GM12878 (cell line): ENCODE data around the gene CCNDBP1. TPM values are rescaled to one million over a fixed set of nuclear protein-coding genes. Genes with fewer than 3 reads are reported as not detected.

ENCODE experiments used
- ATAC-seq: fragments of 200-7000 bp; cut with Tn5 transposase; 3 replicates; pipeline ENCODE4 v1.9.1; 2020; ENCODE audit warnings: mild to moderate bottlenecking, moderate library complexity
- BruUV-seq: library from RNA; stranded (reverse); fragments of 400-500 nt; replicated peaks from 2 replicates; lab custom pipeline; 2021; lab: Mats Ljungman, UMichigan
- CTCF ChIA-PET: fragments of 300-600 bp; sonication (Branson Sonifier 250); formaldehyde crosslinking; extraction: SDS; loops from one replicate; lab custom pipeline; 2021; ENCODE audit warnings: inconsistent platforms; lab: Yijun Ruan, JAX
- POLR2A ChIA-PET: fragments of 350-600 bp; formaldehyde crosslinking; extraction: SDS; loops from one replicate; lab custom pipeline; 2021; ENCODE audit warnings: inconsistent platforms; lab: Charles Lee
- RAD21 ChIA-PET: fragments of 300-600 bp; sonication (Branson Sonifier 250); formaldehyde crosslinking; loops from one replicate; lab custom pipeline; 2023; ENCODE audit warnings: antibody characterized with exemption; ENCODE audit not compliant: unreplicated experiment; lab: Charles Lee
- SMC1A ChIA-PET: fragments of 300-600 bp; sonication (Branson Sonifier 250); formaldehyde crosslinking; loops from one replicate; lab custom pipeline; 2023; ENCODE audit not compliant: unreplicated experiment, uncharacterized antibody; lab: Charles Lee
- DNase-seq: peaks from one replicate; pipeline ENCODE4 v3.0.0-alpha.2; 2011; ENCODE audit warnings: low read depth, low spot score
- FAIRE-seq: peaks from 3 replicates; lab custom pipeline; 2011; peaks lifted over from hg19 to GRCh38; lab: Jason Lieb, UNC
- H2AFZ ChIP-seq: 2 replicates; pipeline ENCODE4 v1.6.0; 2011; ENCODE audit warnings: low read depth, low read length, control low read depth; ENCODE audit not compliant: control insufficient read depth
- H3K27ac ChIP-seq: 2 replicates; pipeline ENCODE4 v1.5.1; 2011; ENCODE audit warnings: control low read depth; ENCODE audit not compliant: control insufficient read depth, insufficient read depth
- H3K27me3 ChIP-seq, 2 experiments: replicated peaks in 1 of 2; 2 replicates each; pipeline versions ENCODE4 v1.6.0 to v1.6.1; 2011; ENCODE audit warnings: low read length in 1 of 2; ENCODE audit not compliant: control insufficient read depth in 2 of 2, insufficient read depth in 2 of 2
- H3K36me3 ChIP-seq, 2 experiments: 2 replicates each; pipeline ENCODE4 v1.5.1; 2011; ENCODE audit warnings: low read length in 1 of 2; ENCODE audit not compliant: control insufficient read depth in 2 of 2, insufficient read depth in 2 of 2
- H3K4me1 ChIP-seq: 2 replicates; pipeline ENCODE4 v1.6.1; 2011; ENCODE audit warnings: mild to moderate bottlenecking, low read length, moderate library complexity, mixed read lengths; ENCODE audit not compliant: control insufficient read depth, insufficient read depth
- H3K4me2 ChIP-seq: 2 replicates; pipeline ENCODE4 v1.6.0; 2011; ENCODE audit warnings: control low read depth; ENCODE audit not compliant: control insufficient read depth, insufficient read depth
- H3K4me3 ChIP-seq: fragments of 200-600 bp; sonication (generic); 2 replicates; pipeline ENCODE4 v1.5.1; 2016
- H3K79me2 ChIP-seq: 2 replicates; pipeline ENCODE4 v1.6.0; 2011; ENCODE audit warnings: low read length; ENCODE audit not compliant: control insufficient read depth, insufficient read depth
- H3K9ac ChIP-seq: 2 replicates; pipeline ENCODE4 v1.8.0; 2011; ENCODE audit warnings: low read length, control low read depth, mixed read lengths; ENCODE audit not compliant: control insufficient read depth, insufficient read depth
- H3K9me3 ChIP-seq: replicated peaks from 3 replicates; pipeline ENCODE4 v1.5.1; 2011; ENCODE audit warnings: mild to moderate bottlenecking, low read length; ENCODE audit not compliant: control insufficient read depth, insufficient read depth
- H4K20me1 ChIP-seq: 2 replicates; pipeline ENCODE4 v1.6.0; 2011; ENCODE audit not compliant: control insufficient read depth, insufficient read depth
- TCF3 ChIP-seq: IDR thresholded peaks from 2 replicates; pipeline ENCODE4 v1.6.1; 2012; ENCODE audit warnings: low read depth, mild to moderate bottlenecking, low read length, borderline replicate concordance; ENCODE audit not compliant: insufficient read depth
- WGBS: methylation state at CpG from one replicate; pipeline ENCODE4 v1.1.6; 2016; ENCODE audit warnings: low lambda C conversion rate; ENCODE audit not compliant: insufficient replicate concordance, insufficient coverage; ENCODE audit errors: missing lambda C conversion rate; 5-methylcytosine and 5-hydroxymethylcytosine counted together
- in situ Hi-C: fragments of 300-500 bp; cut with MboI; formaldehyde crosslinking; loops from 9 replicates; pipeline ENCODE4 v1.14.3; 2018; ENCODE audit warnings: mixed read lengths
- intact Hi-C: fragments of 100-400 bp; cut with micrococcal nuclease; formaldehyde crosslinking; loops from one replicate; pipeline ENCODE4 v1.14.2; 2022; ENCODE audit not compliant: unreplicated experiment
- polyA plus RNA-seq, 11 experiments: library from polyadenylated mRNA; depleted of rRNA in 4 of 11; unstranded in 6 of 11; stranded (reverse) in 5 of 11; fragments of >200 nt; fragmentation: Nextera tagmentation in 4 of 11; fragmentation: Illumina TruSeq in 1 of 11; extraction: Ambion mirVana in 4 of 11; extraction: Trizol in 1 of 11; gene quantifications; 1 replicate in 1 of 11; 2 replicates in 10 of 11; pipeline versions ENCODE4 v1.2.1 to v1.2.3, GENCODE V29; 2011 to 2016; ENCODE audit warnings: inconsistent platforms in 2 of 11, missing spikeins in 2 of 11, low read depth in 1 of 11
- total RNA-seq, 4 experiments: library from RNA; depleted of rRNA in 3 of 4; stranded (reverse); fragments of >200 nt in 3 of 4; fragmentation: Illumina TruSeq in 1 of 4; extraction: Trizol in 1 of 4; gene quantifications; 2 replicates each; pipeline versions ENCODE4 v1.2.1 to v1.2.3, GENCODE V29; 2013 to 2021
- TF ChIP-seq, protein P1 (sequence below): fragments of 450-650 bp; formaldehyde crosslinking; IDR thresholded peaks from 2 replicates; pipeline ENCODE4 v1.4.0; 2020; ENCODE audit warnings: mild to moderate bottlenecking, moderate library complexity
- TF ChIP-seq, protein P2 (sequence below): IDR thresholded peaks from 2 replicates; pipeline ENCODE4 v1.6.1; 2011; ENCODE audit warnings: borderline replicate concordance, low read depth, mild to moderate bottlenecking, moderate library complexity, mixed read lengths, low read length; ENCODE audit not compliant: insufficient read depth; ENCODE audit errors: extremely low read length

The CCNDBP1 gene
- total and polyA plus RNA-seq, 10 of the 15 experiments (the other 5 are each of a cell fraction or from before 2014, with no cell fraction given) = 30.1 to 86.7 (median 42.2) TPM

DNA sequence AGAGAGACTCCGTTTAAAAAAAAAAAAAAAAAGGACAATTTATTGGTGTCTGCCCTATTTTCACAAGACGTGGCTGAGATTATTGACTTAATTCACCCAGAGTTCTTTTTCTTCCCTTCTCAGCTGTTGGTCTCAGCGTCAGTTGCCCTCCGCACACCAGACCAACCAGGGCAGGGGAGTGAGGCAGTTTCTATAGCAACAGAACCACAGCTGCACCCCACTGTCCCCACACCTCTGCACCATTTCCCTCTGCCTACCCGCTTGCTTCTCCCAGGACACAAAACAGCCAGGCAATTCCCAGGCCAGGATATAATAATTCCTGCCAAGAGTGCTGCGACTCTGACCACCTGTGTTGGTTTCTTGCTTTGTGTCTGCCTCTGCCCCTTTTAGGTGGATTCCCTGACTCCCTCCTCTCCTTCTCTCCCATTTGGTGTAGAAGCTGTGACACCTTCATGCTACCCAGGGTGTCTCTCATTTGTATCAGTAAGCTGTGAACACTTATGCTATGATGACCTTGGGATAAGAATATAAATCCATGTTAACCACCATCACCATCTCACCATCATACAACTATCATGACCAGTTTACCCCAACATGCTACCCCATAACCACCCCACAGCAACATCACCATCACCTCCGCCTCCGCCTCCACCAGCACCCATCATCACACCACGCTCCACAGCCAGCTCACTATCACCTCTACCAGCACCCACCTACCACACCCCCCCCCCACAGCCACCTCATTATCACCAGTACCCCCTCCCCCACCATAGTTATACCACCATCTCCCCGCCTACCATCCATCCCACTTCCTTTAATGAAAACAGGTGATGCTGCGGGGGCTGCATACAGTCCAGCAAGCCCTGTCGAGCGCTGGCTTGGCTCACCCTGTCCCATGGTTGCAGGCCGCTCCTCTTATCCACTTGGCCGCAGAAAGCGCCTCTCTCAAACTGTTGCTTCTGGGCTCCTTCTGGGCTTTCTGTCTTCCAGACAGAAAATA is 35.0 kb downstream of the CCNDBP1 start:
- no peak overlapping the region for H2AFZ ChIP-seq
- ATAC-seq = no peak
- no peak for FAIRE-seq
- no TSS peak for BruUV-seq
- no peaks in the 10 kb centered on the region for H3K36me3 ChIP-seq
- H3K9me3 ChIP-seq = no peaks in the 10 kb centered on the region; the same call in 2 of the 3 replicates
- WGBS = 75% methylated on average over 12 of the region's 16 CpGs
- TF ChIP-seq TCF3 = no peak
- TF ChIP-seq, protein P1, sequence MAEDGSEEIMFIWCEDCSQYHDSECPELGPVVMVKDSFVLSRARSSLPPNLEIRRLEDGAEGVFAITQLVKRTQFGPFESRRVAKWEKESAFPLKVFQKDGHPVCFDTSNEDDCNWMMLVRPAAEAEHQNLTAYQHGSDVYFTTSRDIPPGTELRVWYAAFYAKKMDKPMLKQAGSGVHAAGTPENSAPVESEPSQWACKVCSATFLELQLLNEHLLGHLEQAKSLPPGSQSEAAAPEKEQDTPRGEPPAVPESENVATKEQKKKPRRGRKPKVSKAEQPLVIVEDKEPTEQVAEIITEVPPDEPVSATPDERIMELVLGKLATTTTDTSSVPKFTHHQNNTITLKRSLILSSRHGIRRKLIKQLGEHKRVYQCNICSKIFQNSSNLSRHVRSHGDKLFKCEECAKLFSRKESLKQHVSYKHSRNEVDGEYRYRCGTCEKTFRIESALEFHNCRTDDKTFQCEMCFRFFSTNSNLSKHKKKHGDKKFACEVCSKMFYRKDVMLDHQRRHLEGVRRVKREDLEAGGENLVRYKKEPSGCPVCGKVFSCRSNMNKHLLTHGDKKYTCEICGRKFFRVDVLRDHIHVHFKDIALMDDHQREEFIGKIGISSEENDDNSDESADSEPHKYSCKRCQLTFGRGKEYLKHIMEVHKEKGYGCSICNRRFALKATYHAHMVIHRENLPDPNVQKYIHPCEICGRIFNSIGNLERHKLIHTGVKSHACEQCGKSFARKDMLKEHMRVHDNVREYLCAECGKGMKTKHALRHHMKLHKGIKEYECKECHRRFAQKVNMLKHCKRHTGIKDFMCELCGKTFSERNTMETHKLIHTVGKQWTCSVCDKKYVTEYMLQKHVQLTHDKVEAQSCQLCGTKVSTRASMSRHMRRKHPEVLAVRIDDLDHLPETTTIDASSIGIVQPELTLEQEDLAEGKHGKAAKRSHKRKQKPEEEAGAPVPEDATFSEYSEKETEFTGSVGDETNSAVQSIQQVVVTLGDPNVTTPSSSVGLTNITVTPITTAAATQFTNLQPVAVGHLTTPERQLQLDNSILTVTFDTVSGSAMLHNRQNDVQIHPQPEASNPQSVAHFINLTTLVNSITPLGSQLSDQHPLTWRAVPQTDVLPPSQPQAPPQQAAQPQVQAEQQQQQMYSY (CRISPR knock-in tag) = no peak
- TF ChIP-seq, protein P2, sequence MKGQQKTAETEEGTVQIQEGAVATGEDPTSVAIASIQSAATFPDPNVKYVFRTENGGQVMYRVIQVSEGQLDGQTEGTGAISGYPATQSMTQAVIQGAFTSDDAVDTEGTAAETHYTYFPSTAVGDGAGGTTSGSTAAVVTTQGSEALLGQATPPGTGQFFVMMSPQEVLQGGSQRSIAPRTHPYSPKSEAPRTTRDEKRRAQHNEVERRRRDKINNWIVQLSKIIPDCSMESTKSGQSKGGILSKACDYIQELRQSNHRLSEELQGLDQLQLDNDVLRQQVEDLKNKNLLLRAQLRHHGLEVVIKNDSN = no peak
- in situ Hi-C loops = no loop called here
- no peak for DNase-seq
- H3K27ac ChIP-seq = no peak overlapping the region
- H3K27me3 ChIP-seq = no peaks in the 10 kb centered on the region
- RAD21 ChIA-PET = interaction anchor here (1.1 kb wide), 1 partner anchor 66 kb away, joined by 3 read pairs; no protein-coding TSS in a partner anchor
- H3K79me2 ChIP-seq = no peaks in the 10 kb centered on the region
- H3K4me3 ChIP-seq = no peak overlapping the region
- no peaks in the 10 kb centered on the region for H3K4me1 ChIP-seq
- intact Hi-C loops = no loop called here
- no peak overlapping the region for H3K4me2 ChIP-seq
- H3K9ac ChIP-seq = no peak overlapping the region
- CTCF ChIA-PET = interaction anchor here (1.0 to 2.4 kb wide), 4 partner anchors 16 to 65 kb away, joined by 3 to 7 read pairs (median 5); partner anchors contain the start of gene TGM5
- SMC1A ChIA-PET = no interaction called here
- POLR2A ChIA-PET = no interaction called here
- H4K20me1 ChIP-seq = no peaks in the 10 kb centered on the region
